HepG2 (cell line): ENCODE measurements around the gene STK32B. TPM values are rescaled to one million over a fixed set of nuclear protein-coding genes. Genes with fewer than 3 reads are reported as not detected.
"Not testable (repeated sequence)": the region's sequence is repeated elsewhere in the genome, so short reads cannot be mapped to it uniquely, and the experiment has no call there.

Experiments used
- ATAC-seq: fragments of 200-7000 bp; cut with Tn5 transposase; 3 replicates; pipeline ENCODE4 v1.9.1; 2020; ENCODE audit warnings: mild to moderate bottlenecking, moderate library complexity
- BruUV-seq: library from RNA; stranded (reverse); fragments of 400-500 nt; replicated peaks from 2 replicates; lab custom pipeline; 2021; lab: Mats Ljungman, UMichigan
- CTCF ChIA-PET: fragments of 300-600 bp; formaldehyde crosslinking; extraction: SDS; loops from one replicate; lab custom pipeline; 2021; ENCODE audit warnings: low total read pairs, inconsistent platforms, low intra/inter-chr PET ratio; lab: Yijun Ruan, JAX
- POLR2A ChIA-PET: fragments of 350-600 bp; sonication (Branson Sonifier 250); formaldehyde crosslinking; loops from one replicate; lab custom pipeline; 2020; ENCODE audit warnings: antibody characterized with exemption, inconsistent platforms; lab: Yijun Ruan, JAX
- DNase-seq: peaks from one replicate; pipeline ENCODE4 v3.0.0-alpha.2; 2015; ENCODE audit warnings: low spot score
- FAIRE-seq: peaks from 3 replicates; lab custom pipeline; 2011; peaks lifted over from hg19 to GRCh38; lab: Jason Lieb, UNC
- H2AFZ ChIP-seq: one replicate; pipeline ENCODE4 v1.6.1; 2011; ENCODE audit warnings: low read length, inconsistent platforms
- H3K27ac ChIP-seq: fragments of 300-600 bp; 3 replicates; pipeline ENCODE4 v1.8.0; 2011; ENCODE audit warnings: mixed run types, mild to moderate bottlenecking, mixed read lengths, low read length, inconsistent platforms; ENCODE audit not compliant: insufficient read depth; ENCODE audit errors: extremely low read length
- H3K27me3 ChIP-seq, 2 experiments: fragments of 200-600 bp in 1 of 2; 2 replicates in 1 of 2; 3 replicates in 1 of 2; pipeline versions ENCODE4 v1.6.0 to v1.8.0; 2011; ENCODE audit warnings: low read length in 2 of 2, mild to moderate bottlenecking in 2 of 2, moderate library complexity in 2 of 2, inconsistent platforms in 1 of 2; ENCODE audit not compliant: insufficient read depth in 2 of 2, control insufficient read depth in 1 of 2
- H3K36me3 ChIP-seq, 2 experiments: fragments of 200-600 bp in 1 of 2; replicated peaks in 1 of 2; 2 replicates in 1 of 2; 3 replicates in 1 of 2; pipeline versions ENCODE4 v1.5.1 to v1.8.0; 2011; ENCODE audit warnings: low read length in 2 of 2, inconsistent platforms in 1 of 2; ENCODE audit not compliant: insufficient read depth in 2 of 2, control insufficient read depth in 1 of 2
- H3K4me1 ChIP-seq: 2 replicates; pipeline ENCODE4 v1.5.1; 2012; ENCODE audit warnings: low read length, inconsistent platforms; ENCODE audit not compliant: insufficient read depth
- H3K4me2 ChIP-seq: 2 replicates; pipeline ENCODE4 v1.6.0; 2011; ENCODE audit warnings: low read depth, low read length, inconsistent platforms
- H3K4me3 ChIP-seq, 3 experiments: fragments of 200-600 bp in 1 of 3; sonication (generic), shearing (Covaris generic) in 1 of 3; replicated peaks in 1 of 3; 2 replicates each; pipeline ENCODE4 v1.5.1; 2011 to 2016; ENCODE audit warnings: low read length in 3 of 3, inconsistent platforms in 2 of 3, low read depth in 2 of 3, mild to moderate bottlenecking in 2 of 3, control low read depth in 1 of 3, mixed read lengths in 1 of 3; ENCODE audit not compliant: insufficient read depth in 1 of 3
- H3K79me2 ChIP-seq: one replicate; pipeline ENCODE4 v1.6.1; 2011; ENCODE audit warnings: low read length, inconsistent platforms; ENCODE audit not compliant: insufficient read depth
- H3K9ac ChIP-seq: 2 replicates; pipeline ENCODE4 v1.6.0; 2011; ENCODE audit warnings: mild to moderate bottlenecking, low read depth, low read length, inconsistent platforms; ENCODE audit not compliant: insufficient read depth
- H3K9me3 ChIP-seq: 2 replicates; pipeline ENCODE4 v1.5.1; 2012; ENCODE audit warnings: mild to moderate bottlenecking, low read length
- H4K20me1 ChIP-seq: 2 replicates; pipeline ENCODE4 v1.6.0; 2011; ENCODE audit warnings: inconsistent platforms, mild to moderate bottlenecking, low read length, moderate library complexity; ENCODE audit not compliant: insufficient read depth
- FOXA1 ChIP-seq, 2 experiments: fragments of 450-650 bp in 1 of 2; sonication (generic) in 1 of 2; formaldehyde crosslinking in 1 of 2; IDR thresholded peaks; 2 replicates each; pipeline versions ENCODE4 v1.4.0 to v1.6.1; 2016 to 2020; ENCODE audit warnings: missing genetic modification reagents in 1 of 2
- FOXA3 ChIP-seq: IDR thresholded peaks from 2 replicates; pipeline ENCODE4 v1.6.1; 2016; ENCODE audit warnings: missing genetic modification reagents, missing compliant biosample characterization
- SP5 ChIP-seq: IDR thresholded peaks from 2 replicates; pipeline ENCODE4 v1.6.1; 2016; ENCODE audit warnings: low read depth, borderline replicate concordance
- ZNF768 ChIP-seq: sonication (generic); formaldehyde crosslinking; IDR thresholded peaks from 2 replicates; pipeline ENCODE4 v1.4.0; 2020; ENCODE audit warnings: missing genetic modification reagents
- WGBS: methylation state at CpG from one replicate; pipeline ENCODE4 v1.1.6; 2017; ENCODE audit warnings: low lambda C conversion rate; 5-methylcytosine and 5-hydroxymethylcytosine counted together
- in situ Hi-C: cut with HindIII; loops from 2 replicates; pipeline ENCODE4 v1.10.0; 2017; ENCODE audit warnings: low pct_unique_long_range_greater_than_20kb; ENCODE audit not compliant: extremely low pct_ligation_motif_present
- intact Hi-C: fragments of 100-400 bp; cut with micrococcal nuclease; formaldehyde crosslinking; loops from one replicate; pipeline ENCODE4 v1.10.0; 2022; ENCODE audit not compliant: unreplicated experiment
- polyA plus RNA-seq, 8 experiments: library from polyadenylated mRNA; depleted of rRNA in 3 of 8; stranded (reverse) in 7 of 8; unstranded in 1 of 8; fragments of >200 nt; fragmentation: Illumina TruSeq in 4 of 8; extraction: Trizol in 4 of 8; gene quantifications; 2 replicates each; pipeline versions ENCODE4 v1.2.1 to v1.2.3, GENCODE V29; 2011 to 2016; ENCODE audit warnings: low read depth in 4 of 8, missing spikeins in 1 of 8, mixed read lengths in 1 of 8; ENCODE audit not compliant: insufficient read depth in 1 of 8
- total RNA-seq, 5 experiments: library from RNA; depleted of rRNA; stranded (reverse); fragments of >200 nt; fragmentation: Illumina TruSeq; extraction: Trizol; gene quantifications; 2 replicates each; pipeline ENCODE4 v1.2.3, GENCODE V29; 2016; ENCODE audit warnings: low read depth in 1 of 5
- TF ChIP-seq, protein P1 (sequence below): sonication (generic); formaldehyde crosslinking; IDR thresholded peaks from 2 replicates; pipeline ENCODE4 v1.4.0; 2020; ENCODE audit warnings: missing genetic modification reagents
- TF ChIP-seq, protein P2 (sequence below): sonication (generic); formaldehyde crosslinking; IDR thresholded peaks from 2 replicates; pipeline ENCODE4 v1.4.0; 2020; ENCODE audit warnings: missing genetic modification reagents

STK32B gene
- total and polyA plus RNA-seq, 2 of the 13 experiments (the other 11 are each of a cell fraction or from before 2014, with no cell fraction given): not detected

DNA sequence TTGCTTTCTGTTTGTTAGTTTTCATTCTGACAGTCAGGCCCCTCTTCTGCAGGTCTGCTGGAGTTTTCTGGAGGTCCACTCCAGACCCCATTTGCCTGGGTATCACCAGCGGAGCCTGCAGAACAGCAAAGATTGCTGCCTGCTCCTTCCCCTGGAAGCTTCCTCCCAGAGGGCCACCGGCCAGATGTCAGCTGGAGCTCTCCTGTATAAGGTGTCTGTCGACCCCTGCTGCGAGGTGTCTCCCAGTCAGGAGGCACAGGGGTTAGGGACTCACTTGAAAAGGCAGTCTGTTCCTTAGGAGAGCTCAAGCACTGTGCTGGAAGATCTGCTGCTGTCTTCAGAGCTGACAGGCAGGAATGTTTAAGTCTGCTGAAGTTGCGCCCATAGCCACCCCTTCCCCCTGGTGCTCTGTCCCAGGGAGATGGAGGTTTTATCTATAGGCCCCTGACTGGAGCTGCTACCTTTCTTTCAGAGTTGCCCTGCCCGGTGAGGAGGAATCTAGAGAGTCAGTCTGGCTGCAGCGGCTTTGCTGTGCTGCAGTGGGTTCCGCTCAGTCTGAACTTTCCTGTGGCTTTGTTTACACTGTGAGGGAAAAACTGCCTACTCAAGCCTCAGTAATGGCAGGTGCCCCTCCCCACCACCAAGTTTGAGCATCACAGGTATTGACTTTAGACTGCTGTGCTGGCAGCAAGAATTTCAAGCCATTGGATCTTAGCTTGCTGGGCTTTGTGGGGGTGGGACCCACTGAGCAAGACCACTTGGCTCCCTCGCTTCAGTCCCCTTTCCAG, 246.9 kb downstream of the STK32B start:
- H3K27ac ChIP-seq; CTCF ChIA-PET; H3K9me3 ChIP-seq; H2AFZ ChIP-seq; H3K4me3 ChIP-seq; H3K9ac ChIP-seq; in situ Hi-C loops; H3K4me2 ChIP-seq; H3K36me3 ChIP-seq; intact Hi-C loops; BruUV-seq; POLR2A ChIA-PET; H3K79me2 ChIP-seq; FAIRE-seq; H3K27me3 ChIP-seq; H4K20me1 ChIP-seq; TF ChIP-seq FOXA1 (IDR thresholded peaks at IDR 0.05): not testable (repeated sequence)
- WGBS: 19% methylated on average over 3 of the region's 9 CpGs
- TF ChIP-seq, protein P1, sequence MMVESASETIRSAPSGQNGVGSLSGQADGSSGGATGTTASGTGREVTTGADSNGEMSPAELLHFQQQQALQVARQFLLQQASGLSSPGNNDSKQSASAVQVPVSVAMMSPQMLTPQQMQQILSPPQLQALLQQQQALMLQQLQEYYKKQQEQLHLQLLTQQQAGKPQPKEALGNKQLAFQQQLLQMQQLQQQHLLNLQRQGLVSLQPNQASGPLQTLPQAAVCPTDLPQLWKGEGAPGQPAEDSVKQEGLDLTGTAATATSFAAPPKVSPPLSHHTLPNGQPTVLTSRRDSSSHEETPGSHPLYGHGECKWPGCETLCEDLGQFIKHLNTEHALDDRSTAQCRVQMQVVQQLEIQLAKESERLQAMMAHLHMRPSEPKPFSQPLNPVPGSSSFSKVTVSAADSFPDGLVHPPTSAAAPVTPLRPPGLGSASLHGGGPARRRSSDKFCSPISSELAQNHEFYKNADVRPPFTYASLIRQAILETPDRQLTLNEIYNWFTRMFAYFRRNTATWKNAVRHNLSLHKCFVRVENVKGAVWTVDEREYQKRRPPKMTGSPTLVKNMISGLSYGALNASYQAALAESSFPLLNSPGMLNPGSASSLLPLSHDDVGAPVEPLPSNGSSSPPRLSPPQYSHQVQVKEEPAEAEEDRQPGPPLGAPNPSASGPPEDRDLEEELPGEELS (CRISPR knock-in tag): peak; percentile 39; the same call in 1 of the 2 replicates
- TF ChIP-seq FOXA1 (CRISPR knock-in tag; IDR thresholded peaks at IDR 0.05) (peak; percentile 79), SP5 (CRISPR knock-in tag) (peak; percentile 84; the same call in 1 of the 2 replicates), FOXA3 (CRISPR knock-in tag) (peak; percentile 71), ZNF768 (CRISPR knock-in tag) (peak; percentile 83)
- TF ChIP-seq, protein P2, sequence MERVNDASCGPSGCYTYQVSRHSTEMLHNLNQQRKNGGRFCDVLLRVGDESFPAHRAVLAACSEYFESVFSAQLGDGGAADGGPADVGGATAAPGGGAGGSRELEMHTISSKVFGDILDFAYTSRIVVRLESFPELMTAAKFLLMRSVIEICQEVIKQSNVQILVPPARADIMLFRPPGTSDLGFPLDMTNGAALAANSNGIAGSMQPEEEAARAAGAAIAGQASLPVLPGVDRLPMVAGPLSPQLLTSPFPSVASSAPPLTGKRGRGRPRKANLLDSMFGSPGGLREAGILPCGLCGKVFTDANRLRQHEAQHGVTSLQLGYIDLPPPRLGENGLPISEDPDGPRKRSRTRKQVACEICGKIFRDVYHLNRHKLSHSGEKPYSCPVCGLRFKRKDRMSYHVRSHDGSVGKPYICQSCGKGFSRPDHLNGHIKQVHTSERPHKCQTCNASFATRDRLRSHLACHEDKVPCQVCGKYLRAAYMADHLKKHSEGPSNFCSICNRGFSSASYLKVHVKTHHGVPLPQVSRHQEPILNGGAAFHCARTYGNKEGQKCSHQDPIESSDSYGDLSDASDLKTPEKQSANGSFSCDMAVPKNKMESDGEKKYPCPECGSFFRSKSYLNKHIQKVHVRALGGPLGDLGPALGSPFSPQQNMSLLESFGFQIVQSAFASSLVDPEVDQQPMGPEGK (CRISPR knock-in tag): 0 out of 2 replicates have a peak, but pooled peaks have one; percentile 21
- DNase-seq (peak; percentile 49), ATAC-seq (peak; percentile 80)
- H3K4me1 ChIP-seq: peaks cover 12% of the 10 kb centered on the region; the same call in 1 of the 2 replicates
